HG02610 (cell line): ENCODE measurements around the gene DST.

Experiments used
- ATAC-seq: cut with Tn5 transposase; IDR thresholded peaks from one replicate; pipeline ENCODE4 v1.9.1; 2021; ENCODE audit warnings: mild to moderate bottlenecking, moderate library complexity; ENCODE audit not compliant: unreplicated experiment

Gene DST

DNA sequence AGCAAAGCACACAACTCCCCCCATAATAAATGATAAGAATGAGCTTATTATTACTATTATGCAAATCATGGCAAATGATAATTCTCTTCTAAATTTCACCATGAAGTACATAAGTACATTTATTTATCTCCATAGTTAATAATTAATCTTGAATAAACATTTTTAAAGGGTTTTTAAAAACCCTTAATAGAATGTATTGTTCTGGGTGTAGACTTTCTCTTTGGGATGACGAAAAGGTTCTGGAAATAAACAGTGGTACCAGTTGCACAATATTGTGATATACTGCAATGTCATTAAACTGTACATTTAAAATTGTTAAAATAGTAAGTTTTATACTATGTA, 18.0 kb downstream of the DST start:
- ATAC-seq: no peak

GRCh38 chr6:56624046-56624727, 18.5 kb downstream of the DST start:
- no peak for ATAC-seq

GRCh38 chr6:56620229-56620868, 22.3 kb downstream of the DST start:
- ATAC-seq: no peak

- ATAC-seq: no peak
Observed at GRCh38 chr6:56618050-56618449, 24.6 kb downstream of the DST start.

- no peak for ATAC-seq
Observed at GRCh38 chr6:56616967-56617366, 25.7 kb downstream of the DST start.

GRCh38 chr6:56613247-56613851, 29.3 kb downstream of the DST start:
- ATAC-seq: no peak

- no peak for ATAC-seq
Observed at GRCh38 chr6:56608332-56608731, 34.4 kb downstream of the DST start.

DNA sequence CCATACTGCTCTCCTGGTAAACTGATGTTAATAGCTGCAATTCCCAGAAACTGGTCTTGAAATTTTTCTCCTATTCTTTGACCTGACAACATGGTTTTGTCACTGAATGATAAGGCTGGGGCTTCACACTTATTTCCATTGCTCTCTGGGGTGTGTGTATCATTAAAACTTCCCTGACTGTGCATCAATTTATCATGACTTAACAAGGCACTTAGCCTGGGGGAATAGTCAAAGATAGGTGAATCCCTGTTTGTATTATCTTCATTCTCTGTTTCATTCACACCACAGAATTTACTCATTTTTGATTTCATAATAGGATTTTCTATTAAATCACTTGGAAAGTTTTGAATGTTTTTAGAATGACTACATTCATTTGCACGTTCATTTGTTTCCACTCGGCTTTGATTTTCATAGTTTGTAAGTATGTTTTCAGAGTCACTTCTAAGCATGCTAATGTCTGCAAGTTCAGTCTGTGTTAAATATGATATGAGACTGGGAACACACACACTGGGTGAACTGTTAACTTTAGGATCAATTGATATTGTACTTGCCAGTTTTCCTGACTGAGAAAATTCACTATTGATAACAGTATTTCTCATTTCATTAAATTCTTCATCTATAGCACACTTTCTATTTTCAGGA, 35.5 kb downstream of the DST start:
- ATAC-seq: no peak

DNA sequence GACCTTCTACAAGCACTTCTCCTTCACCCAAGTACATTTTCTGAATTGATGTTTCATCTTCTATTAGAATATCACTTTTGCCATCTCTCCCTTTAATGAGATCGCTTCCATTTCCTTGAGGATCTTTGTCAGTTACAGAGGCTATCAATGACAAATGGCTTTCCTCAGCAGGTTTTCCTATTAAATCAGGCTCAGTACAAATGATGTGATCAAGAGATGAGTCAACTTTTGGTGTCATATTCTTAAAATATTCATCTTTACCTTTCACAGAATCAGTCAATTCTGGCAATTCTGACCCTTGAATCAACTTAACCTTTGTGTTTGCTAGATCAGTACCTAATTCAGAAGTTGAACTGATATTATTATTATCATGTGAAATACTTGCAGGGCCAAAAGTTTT, 37.3 kb downstream of the DST start:
- no peak for ATAC-seq

DNA sequence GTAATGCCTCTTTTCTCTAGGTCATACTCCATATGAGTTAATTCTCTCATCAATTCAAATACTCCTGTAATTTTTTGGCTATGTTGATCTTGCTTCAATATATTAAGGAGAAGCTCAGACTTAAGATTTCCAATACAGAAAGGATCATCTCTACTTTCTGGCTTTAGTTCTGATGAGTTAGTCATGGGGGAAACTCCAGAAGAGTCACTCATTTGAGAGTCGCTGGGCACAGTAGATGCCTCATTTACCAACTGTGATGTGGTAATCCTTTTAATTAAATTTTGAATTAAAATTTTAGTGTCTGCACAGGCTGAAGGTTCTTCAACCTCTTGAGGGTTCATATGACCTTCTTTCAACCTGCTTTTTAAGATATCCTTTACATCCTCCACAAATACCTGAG, 38.5 kb downstream of the DST start:
- no peak for ATAC-seq

GRCh38 chr6:56601390-56601789, 41.3 kb downstream of the DST start:
- ATAC-seq: no peak

GRCh38 chr6:56595490-56596122, 47.1 kb downstream of the DST start:
- peak; percentile 35 for ATAC-seq

DNA sequence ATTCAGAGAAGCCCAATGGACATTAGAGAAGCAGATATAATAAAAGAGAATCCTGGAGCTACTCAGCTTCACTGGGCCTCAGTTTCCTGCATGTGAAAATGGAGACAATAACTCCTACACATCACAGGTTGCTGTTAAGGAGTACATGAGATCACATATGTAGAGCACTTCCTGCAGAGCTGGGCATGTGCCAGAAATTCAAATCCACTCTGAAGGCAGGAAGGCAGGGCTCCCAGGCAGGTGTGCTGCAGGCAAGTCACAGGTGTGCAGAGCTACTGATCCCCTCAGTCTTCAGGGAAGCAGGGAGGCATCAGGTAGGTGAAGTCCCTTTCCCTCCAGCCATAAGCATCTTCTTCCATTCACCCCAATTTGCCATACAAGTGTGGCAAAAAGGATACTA, 48.0 kb downstream of the DST start:
- ATAC-seq: no peak

DNA sequence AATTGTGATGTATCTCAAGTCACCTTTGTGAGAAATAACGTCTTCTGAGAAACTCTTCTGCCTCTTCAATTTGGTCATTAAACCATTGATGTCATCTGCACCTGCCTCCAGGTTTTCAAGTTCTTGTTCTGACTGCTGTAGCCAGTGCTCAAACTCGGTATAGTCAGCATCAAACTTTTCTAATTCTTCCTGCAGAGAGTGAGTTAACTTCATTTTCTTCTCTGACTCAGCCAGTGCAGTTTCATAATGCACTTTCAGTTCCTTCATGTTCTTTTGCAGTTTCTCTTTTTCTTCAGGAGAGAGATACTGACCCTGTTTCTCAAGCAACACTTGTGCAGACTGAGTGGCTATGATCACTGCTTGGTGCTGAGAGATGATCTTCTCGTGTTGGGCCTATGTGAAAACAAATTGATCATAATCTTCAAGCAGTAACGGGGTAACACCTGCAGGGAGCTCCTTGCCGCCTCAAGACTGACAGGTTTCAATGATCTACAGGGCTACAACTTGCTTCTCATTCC, 48.8 kb downstream of the DST start:
- peak; percentile 97 for ATAC-seq

DNA sequence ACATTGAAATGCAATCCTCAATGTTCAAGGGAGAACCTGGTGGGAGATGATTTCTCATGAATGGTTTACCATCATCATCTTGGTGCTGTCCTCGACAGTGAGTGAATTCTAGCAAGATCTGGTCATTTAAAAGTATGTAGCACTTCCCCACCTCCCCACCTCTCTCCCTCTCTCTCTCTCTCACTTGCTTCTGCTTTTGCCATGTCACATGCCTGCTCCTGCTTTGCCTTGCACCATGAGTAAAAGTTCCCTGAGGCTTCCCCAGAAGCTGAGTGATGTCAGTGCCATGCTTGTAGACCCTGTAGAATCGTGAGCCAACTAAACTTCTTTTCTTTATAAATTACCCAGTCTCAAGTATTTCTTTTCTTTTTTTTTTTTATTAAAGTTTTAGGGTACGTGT, 60.5 kb downstream of the DST start:
- ATAC-seq: no peak

DNA sequence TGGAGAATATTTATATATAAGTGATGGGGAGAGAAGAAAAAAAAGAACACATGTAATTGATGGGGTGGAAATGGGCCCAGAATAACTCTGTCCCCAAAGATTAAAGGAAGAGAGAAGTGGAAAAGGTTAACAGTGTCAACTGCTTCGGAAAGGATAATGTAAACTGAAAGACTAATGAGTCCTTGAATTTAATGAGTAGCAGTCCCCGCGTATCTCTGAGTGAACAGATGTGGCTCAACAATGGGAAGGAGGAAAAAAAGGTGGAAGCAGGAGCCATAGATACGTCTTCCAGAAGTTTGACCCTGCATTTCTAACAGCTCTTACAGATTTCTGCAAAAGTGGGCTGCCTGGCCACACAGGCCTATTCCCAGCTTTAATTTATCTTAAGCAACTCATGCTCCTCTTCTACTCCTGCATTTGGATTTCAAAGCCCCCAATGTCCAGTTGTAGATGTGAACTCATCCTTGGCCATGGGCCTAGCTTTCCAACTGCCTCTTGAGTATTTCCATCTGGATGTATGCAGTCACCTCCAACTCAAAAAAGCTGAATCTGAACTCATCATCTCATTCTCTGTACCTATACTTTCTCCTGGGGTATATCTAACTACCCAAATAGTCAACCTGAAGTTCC, 61.3 kb downstream of the DST start:
- ATAC-seq: no peak

DNA sequence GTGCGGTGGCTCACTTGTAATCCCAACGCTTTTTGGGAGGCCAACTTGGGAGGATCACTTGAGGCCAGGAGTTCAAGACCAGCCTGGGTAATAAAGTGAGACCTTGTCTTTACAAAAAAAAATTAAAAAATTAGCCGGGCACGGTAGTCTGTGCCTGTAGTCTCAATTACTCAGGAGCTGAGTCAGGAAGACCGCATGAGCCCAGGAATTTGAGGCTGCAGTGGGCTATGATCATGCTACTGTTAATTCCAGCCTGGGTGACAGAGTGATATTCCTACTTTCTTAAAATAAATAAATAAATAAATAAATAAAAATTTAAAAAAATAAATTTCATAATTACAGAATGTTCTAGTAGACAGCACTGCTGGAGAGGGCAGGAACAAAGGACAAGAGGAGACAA, 62.4 kb downstream of the DST start:
- no peak for ATAC-seq

DNA sequence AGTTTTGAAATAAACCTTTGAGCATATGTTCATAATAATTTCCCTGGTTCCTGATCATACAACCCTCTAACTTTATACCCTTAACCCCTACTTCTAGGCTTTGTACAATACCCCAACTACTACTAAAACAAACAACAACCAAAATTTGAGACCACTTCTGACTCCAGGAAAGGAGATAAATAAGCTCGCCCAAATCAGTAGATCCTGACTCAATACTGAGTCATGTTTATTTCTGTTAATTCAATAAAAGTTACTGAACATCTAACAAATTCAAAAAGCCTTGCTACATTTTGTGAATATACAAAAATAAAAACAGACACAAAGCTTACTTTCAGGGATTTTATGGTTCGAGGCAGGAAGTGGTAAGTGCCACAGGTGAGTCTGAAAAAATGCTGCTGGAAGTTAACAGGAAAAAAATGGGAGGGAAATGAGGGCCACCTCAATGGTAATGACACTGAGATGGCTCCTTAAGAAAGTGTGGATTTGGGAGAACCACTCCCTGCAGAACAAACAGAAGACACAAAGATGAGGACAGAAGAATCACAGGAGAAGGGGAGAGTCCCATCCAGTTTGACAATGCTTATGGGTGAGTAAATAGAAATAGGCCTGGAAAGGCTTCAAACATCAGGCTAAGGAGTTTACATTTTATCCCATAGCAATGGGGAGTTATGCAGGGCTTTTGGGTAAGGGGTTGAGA, 63.4 kb downstream of the DST start:
- no peak for ATAC-seq

GRCh38 chr6:56575736-56576135, 67.0 kb downstream of the DST start:
- no peak for ATAC-seq

DNA sequence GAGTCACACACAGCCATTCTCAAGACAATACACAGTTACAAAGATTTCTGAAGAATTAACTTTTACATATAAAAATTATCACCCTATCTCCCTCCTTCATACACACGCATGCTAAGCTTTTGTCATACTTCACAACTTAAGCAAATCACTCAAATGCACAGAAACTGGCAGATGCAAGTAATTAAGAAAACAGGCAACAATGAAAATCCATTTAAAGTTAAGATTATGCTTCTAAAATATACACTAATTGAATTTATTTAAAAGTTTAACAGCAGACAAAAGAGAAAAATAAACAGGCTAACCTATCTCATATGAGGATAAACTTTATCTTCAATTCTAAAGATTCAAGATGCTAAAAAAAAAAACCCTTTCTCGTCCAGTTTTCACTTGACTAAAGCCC, 68.4 kb downstream of the DST start:
- no peak for ATAC-seq
